Loucy (cell line): ENCODE data around the gene RSPH3.

Experiments
- H2AFZ ChIP-seq: fragments of 200-600 bp; sonication (generic); 2 replicates; pipeline ENCODE4 v1.6.0; 2016; ENCODE audit warnings: antibody characterized with exemption, mild to moderate bottlenecking, low read length, moderate library complexity
- H3F3A ChIP-seq: fragments of 200-600 bp; 2 replicates; pipeline ENCODE4 v1.6.0; 2016; ENCODE audit warnings: antibody characterized with exemption, low read depth, mild to moderate bottlenecking
- H3K27me3 ChIP-seq: fragments of 200-600 bp; sonication (generic); 2 replicates; pipeline ENCODE4 v1.6.1; 2014; ENCODE audit warnings: low read length, mild to moderate bottlenecking; ENCODE audit not compliant: insufficient read depth, poor library complexity, severe bottlenecking
- H3K36me3 ChIP-seq: fragments of 200-600 bp; sonication (generic); 2 replicates; pipeline ENCODE4 v1.6.1; 2016; ENCODE audit warnings: low read length; ENCODE audit not compliant: insufficient read depth
- H3K4me1 ChIP-seq: fragments of 200-600 bp; sonication (generic); 2 replicates; pipeline ENCODE4 v1.5.1; 2014; ENCODE audit warnings: low read length, mild to moderate bottlenecking; ENCODE audit not compliant: insufficient read depth, poor library complexity, severe bottlenecking
- H3K4me2 ChIP-seq: fragments of 200-600 bp; sonication (generic); 2 replicates; pipeline ENCODE4 v1.6.0; 2014; ENCODE audit warnings: antibody characterized with exemption, low read length, low read depth, mild to moderate bottlenecking; ENCODE audit not compliant: poor library complexity, severe bottlenecking
- H3K4me3 ChIP-seq: fragments of 200-600 bp; sonication (generic); 2 replicates; pipeline ENCODE4 v1.5.1; 2014; ENCODE audit warnings: low read length, mild to moderate bottlenecking, mixed read lengths; ENCODE audit not compliant: poor library complexity, severe bottlenecking
- H3K79me2 ChIP-seq: fragments of 200-600 bp; sonication (generic); 2 replicates; pipeline ENCODE4 v1.6.1; 2014; ENCODE audit warnings: low read length; ENCODE audit not compliant: insufficient read depth
- H3K9ac ChIP-seq: fragments of 200-600 bp; sonication (generic); 2 replicates; pipeline ENCODE4 v1.6.0; 2014; ENCODE audit warnings: mild to moderate bottlenecking, low read depth, low read length, moderate library complexity; ENCODE audit not compliant: poor library complexity, severe bottlenecking
- H3K9me2 ChIP-seq: fragments of 200-600 bp; sonication (generic); replicated peaks from 2 replicates; pipeline ENCODE4 v1.6.1; 2016; ENCODE audit warnings: low read depth, low read length, mixed read lengths
- H3K9me3 ChIP-seq: fragments of 200-600 bp; sonication (generic); 2 replicates; pipeline ENCODE4 v1.6.1; 2014; ENCODE audit warnings: mild to moderate bottlenecking, antibody characterized with exemption, low read length, low read depth; ENCODE audit not compliant: insufficient read depth
- H4K20me1 ChIP-seq: fragments of 200-600 bp; sonication (generic); 2 replicates; pipeline ENCODE4 v1.6.0; 2014; ENCODE audit warnings: antibody characterized with exemption, low read length, mild to moderate bottlenecking; ENCODE audit not compliant: insufficient read depth, poor library complexity, severe bottlenecking
- CTCF ChIP-seq: fragments of 200-600 bp; sonication (generic); conservative IDR thresholded peaks from 2 replicates; pipeline ENCODE4 v1.5.1; 2014; ENCODE audit warnings: mild to moderate bottlenecking, antibody characterized with exemption, low read length
- EZH2phosphoT487 ChIP-seq: fragments of 200-600 bp; IDR thresholded peaks from 2 replicates; pipeline ENCODE4 v1.6.1; 2018; ENCODE audit warnings: antibody characterized with exemption, mild to moderate bottlenecking, moderate library complexity, borderline replicate concordance

RSPH3 gene

GRCh38 chr6:158988477-158988876, 11.5 kb downstream of the RSPH3 start:
- peaks cover 6% of the 10 kb centered on the region; the same call in 1 of the 2 replicates for H3K9me3 ChIP-seq
- H3K9ac ChIP-seq: no peak overlapping the region
- peaks cover 4% of the 10 kb centered on the region for H3K27me3 ChIP-seq
- H3K4me2 ChIP-seq: no peak overlapping the region
- no peaks in the 10 kb centered on the region for H3K9me2 ChIP-seq
- no peaks in the 10 kb centered on the region for H3K36me3 ChIP-seq
- H3K79me2 ChIP-seq: no peaks in the 10 kb centered on the region
- TF ChIP-seq EZH2phosphoT487 (no peak), CTCF (no peak)
- H4K20me1 ChIP-seq: no peaks in the 10 kb centered on the region
- H2AFZ ChIP-seq: no peak overlapping the region
- H3F3A ChIP-seq: no peaks in the 10 kb centered on the region
- no peak overlapping the region for H3K4me3 ChIP-seq
- H3K4me1 ChIP-seq: peaks cover 3% of the 10 kb centered on the region

GRCh38 chr6:158987657-158988056, 12.3 kb downstream of the RSPH3 start:
- Histone ChIP-seq H3K9ac (no peak overlapping the region), H3K27me3 (peaks cover 4% of the 10 kb centered on the region), H3K36me3 (no peaks in the 10 kb centered on the region), H3K4me1 (peaks cover 3% of the 10 kb centered on the region), H3K9me3 (peaks cover 6% of the 10 kb centered on the region; the same call in 1 of the 2 replicates), H3K4me3 (no peak overlapping the region), H3K9me2 (no peaks in the 10 kb centered on the region), H3K4me2 (no peak overlapping the region), H2AFZ (no peak overlapping the region), H3K79me2 (no peaks in the 10 kb centered on the region), H4K20me1 (no peaks in the 10 kb centered on the region), H3F3A (no peaks in the 10 kb centered on the region)
- no peak for TF ChIP-seq EZH2phosphoT487
- TF ChIP-seq CTCF: no peak

DNA sequence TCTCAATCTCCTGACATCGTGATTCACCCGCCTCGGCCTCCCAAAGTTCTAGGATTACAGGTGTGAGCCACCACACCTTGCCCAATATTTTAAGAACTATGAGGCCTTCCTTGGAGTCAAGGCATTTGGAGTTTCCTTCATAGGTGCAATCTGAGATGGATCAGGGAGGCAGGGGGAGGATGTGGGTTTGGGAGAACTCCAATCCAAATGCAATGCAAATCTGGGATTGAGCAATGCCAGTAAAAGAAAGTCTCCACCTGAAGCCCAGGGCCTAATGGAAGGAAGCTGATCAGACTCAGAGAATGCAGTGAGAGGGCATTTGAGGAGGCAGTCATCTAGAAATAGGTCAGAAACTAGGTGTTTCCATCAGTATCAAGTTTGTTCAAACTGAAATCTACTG, 21.2 kb downstream of the RSPH3 start:
- Histone ChIP-seq H4K20me1 (no peaks in the 10 kb centered on the region), H3K4me3 (no peak overlapping the region), H3K27me3 (no peaks in the 10 kb centered on the region), H3K36me3 (no peaks in the 10 kb centered on the region), H3K4me1 (no peaks in the 10 kb centered on the region), H3F3A (no peaks in the 10 kb centered on the region), H3K9me3 (no peaks in the 10 kb centered on the region), H3K9ac (no peak overlapping the region), H3K79me2 (no peaks in the 10 kb centered on the region), H3K9me2 (no peaks in the 10 kb centered on the region), H2AFZ (no peak overlapping the region), H3K4me2 (no peak overlapping the region)
- TF ChIP-seq CTCF (no peak), EZH2phosphoT487 (no peak)
